ENCODE data around the gene MAST4. TPM values are rescaled to one million over a fixed set of nuclear protein-coding genes. Genes with fewer than 3 reads are reported as not detected.

Gene MAST4
- total and polyA plus RNA-seq, 2 of the 13 experiments (the other 11 are each of a cell fraction or from before 2014, with no cell fraction given), result 3.4 to 3.7 TPM

DNA sequence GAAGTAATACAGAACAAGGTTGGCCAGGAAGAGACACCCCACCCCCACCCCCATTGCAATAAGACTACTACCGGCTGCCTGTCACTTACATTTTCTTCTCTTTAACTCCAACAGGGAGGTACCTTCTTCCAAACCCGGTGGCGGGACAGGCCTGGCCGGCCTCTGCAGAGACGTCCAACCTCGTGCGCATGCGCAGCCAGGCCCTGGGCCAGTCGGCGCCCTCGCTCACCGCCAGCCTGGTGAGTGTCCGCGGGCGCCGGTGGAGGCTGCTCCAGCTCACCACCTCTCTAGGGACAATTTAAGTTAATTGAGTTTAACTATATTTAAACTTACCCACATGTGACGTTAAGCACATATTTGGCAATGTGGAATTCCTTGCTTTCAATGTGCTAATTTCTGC lies 192.4 kb downstream of the MAST4 start:
- Histone ChIP-seq H3K36me3 (replicated peaks in 1 of 2; ENCODE audit: control insufficient read depth in 1 of 2, insufficient read depth in 2 of 2, low read length in 2 of 2) (no peaks in the 10 kb centered on the region), H3K9ac (ENCODE audit: insufficient read depth, low read depth, low read length) (no peak overlapping the region), H3K9me3 (ENCODE audit: low read length) (no peaks in the 10 kb centered on the region), H3K27me3 (ENCODE audit: control insufficient read depth in 1 of 2, insufficient read depth in 2 of 2, low read length in 2 of 2) (no peaks in the 10 kb centered on the region), H3K4me3 (replicated peaks in 1 of 3; ENCODE audit: insufficient read depth in 1 of 3, low read depth in 2 of 3, low read length in 3 of 3) (no peak overlapping the region), H2AFZ (ENCODE audit: low read length) (no peak overlapping the region), H4K20me1 (ENCODE audit: insufficient read depth, low read length) (no peaks in the 10 kb centered on the region), H3K4me2 (ENCODE audit: low read depth, low read length) (no peak overlapping the region), H3K79me2 (ENCODE audit: insufficient read depth, low read length) (no peaks in the 10 kb centered on the region), H3K27ac (ENCODE audit: extremely low read length, insufficient read depth, low read length) (no peak overlapping the region), H3K4me1 (ENCODE audit: insufficient read depth, low read length) (no peaks in the 10 kb centered on the region)
- ATAC-seq (no peak), FAIRE-seq (no peak), DNase-seq (ENCODE audit: low spot score) (no peak)
- no peak for TF ChIP-seq ZBTB38 (CRISPR knock-in tag; IDR thresholded peaks at IDR 0.05)
- no peak for TF ChIP-seq ZNF766 (CRISPR knock-in tag; IDR thresholded peaks at IDR 0.05; ENCODE audit: borderline replicate concordance)
- TF ChIP-seq, protein P1, sequence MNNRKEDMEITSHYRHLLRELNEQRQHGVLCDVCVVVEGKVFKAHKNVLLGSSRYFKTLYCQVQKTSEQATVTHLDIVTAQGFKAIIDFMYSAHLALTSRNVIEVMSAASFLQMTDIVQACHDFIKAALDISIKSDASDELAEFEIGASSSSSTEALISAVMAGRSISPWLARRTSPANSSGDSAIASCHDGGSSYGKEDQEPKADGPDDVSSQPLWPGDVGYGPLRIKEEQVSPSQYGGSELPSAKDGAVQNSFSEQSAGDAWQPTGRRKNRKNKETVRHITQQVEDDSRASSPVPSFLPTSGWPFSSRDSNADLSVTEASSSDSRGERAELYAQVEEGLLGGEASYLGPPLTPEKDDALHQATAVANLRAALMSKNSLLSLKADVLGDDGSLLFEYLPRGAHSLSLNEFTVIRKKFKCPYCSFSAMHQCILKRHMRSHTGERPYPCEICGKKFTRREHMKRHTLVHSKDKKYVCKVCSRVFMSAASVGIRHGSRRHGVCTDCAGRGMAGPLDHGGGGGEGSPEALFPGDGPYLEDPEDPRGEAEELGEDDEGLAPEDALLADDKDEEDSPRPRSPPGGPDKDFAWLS (CRISPR knock-in tag; IDR thresholded peaks at IDR 0.05; ENCODE audit: borderline replicate concordance), result no peak
- no peak for TF ChIP-seq ZNF768 (CRISPR knock-in tag; IDR thresholded peaks at IDR 0.05)
- TF ChIP-seq ZBTB3 (CRISPR knock-in tag; IDR thresholded peaks at IDR 0.05; ENCODE audit: borderline replicate concordance, low read depth), result no peak
- no peak for TF ChIP-seq ZBTB7B (CRISPR knock-in tag; IDR thresholded peaks at IDR 0.05)
- no peak for TF ChIP-seq CHD2 (IDR thresholded peaks at IDR 0.05; ENCODE audit: low read depth, low read length)
- TF ChIP-seq ZMAT3 (CRISPR knock-in tag; conservative IDR thresholded peaks at IDR 0.05), result no peak
- no peak for TF ChIP-seq ZNF609 (CRISPR knock-in tag; IDR thresholded peaks at IDR 0.05; ENCODE audit: borderline replicate concordance)
- no peak for TF ChIP-seq NFKBIZ (CRISPR knock-in tag; IDR thresholded peaks at IDR 0.05)
- no peak for TF ChIP-seq THYN1 (CRISPR knock-in tag; IDR thresholded peaks at IDR 0.05; ENCODE audit: borderline replicate concordance, low read depth)
- TF ChIP-seq ZNF615 (CRISPR knock-in tag; IDR thresholded peaks at IDR 0.05; ENCODE audit: borderline replicate concordance), result no peak
- no peak for TF ChIP-seq ZNF33A (CRISPR knock-in tag; IDR thresholded peaks at IDR 0.05; ENCODE audit: borderline replicate concordance)
- no peak for TF ChIP-seq ZNF781 (CRISPR knock-in tag; IDR thresholded peaks at IDR 0.05; ENCODE audit: borderline replicate concordance, not compliant biosample characterization)
- TF ChIP-seq BRD4 (CRISPR knock-in tag; IDR thresholded peaks at IDR 0.05), result no peak
- no peak for TF ChIP-seq ZNF225 (CRISPR knock-in tag; IDR thresholded peaks at IDR 0.05)
- no peak for TF ChIP-seq CEBPG (CRISPR knock-in tag; IDR thresholded peaks at IDR 0.05)
- intact Hi-C loops (cut with micrococcal nuclease; ENCODE audit: unreplicated experiment) (no loop called here), in situ Hi-C loops (cut with HindIII; ENCODE audit: extremely low pct_ligation_motif_present, low pct_unique_long_range_greater_than_20kb) (no loop called here)
- no TSS peak for BruUV-seq (replicated peaks)
- CTCF ChIA-PET (ENCODE audit: low intra/inter-chr PET ratio, low total read pairs), result no interaction called here
- 74% methylated on average over 9 of the region's 17 CpGs for WGBS (ENCODE audit: low lambda C conversion rate)
- POLR2A ChIA-PET, result no interaction called here

Measured in HepG2 (cell line).